SW480 (cell line): ENCODE measurements around the gene THOC5.
"Not testable (repeated sequence)": the region's sequence is repeated elsewhere in the genome, so short reads cannot be mapped to it uniquely, and the experiment has no call there.

ENCODE experiments used
- DNase-seq: peaks from one replicate; pipeline ENCODE4 v3.0.0-alpha.2; 2016; ENCODE audit warnings: low spot score

The THOC5 gene

GRCh38 chr22:29559853-29560252, 6.3 kb upstream of the THOC5 start:
- no peak for DNase-seq

- no peak for DNase-seq
These were observed 5.5 kb upstream of the THOC5 start for GRCh38 chr22:29559030-29559429.

DNA sequence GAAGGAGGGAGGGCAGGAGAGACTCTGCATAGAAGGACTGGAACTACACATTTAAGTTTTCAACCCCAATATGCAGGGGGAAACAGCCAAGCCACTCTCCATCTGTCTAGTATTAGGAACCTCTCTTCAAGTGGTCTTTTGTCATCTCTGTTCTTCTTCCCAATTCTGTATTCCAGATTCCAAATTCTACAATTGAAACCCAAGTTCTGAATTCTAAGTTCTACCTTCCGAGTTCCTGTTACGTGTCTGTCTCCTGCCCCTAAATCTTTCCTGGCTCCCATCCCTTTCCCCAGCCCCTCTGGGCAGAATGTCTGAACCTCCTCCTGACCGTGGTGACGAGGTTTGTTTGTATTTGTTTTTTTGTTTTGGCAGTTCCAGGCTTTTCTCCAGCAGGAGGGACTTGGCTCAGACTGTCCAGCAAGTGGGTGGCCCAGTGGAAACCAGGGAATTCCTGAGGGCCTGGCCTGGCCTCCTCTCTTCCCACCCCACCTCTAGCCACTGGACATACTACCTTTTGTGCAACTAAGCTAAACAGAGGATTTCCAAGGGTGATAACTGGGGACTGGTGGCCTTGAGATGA, 1.6 kb upstream of the THOC5 start:
- no peak for DNase-seq

GRCh38 chr22:29552357-29552756, 1.2 kb downstream of the THOC5 start:
- DNase-seq, result not testable (repeated sequence)

GRCh38 chr22:29550005-29550404, 3.6 kb downstream of the THOC5 start:
- no peak for DNase-seq

- not testable (repeated sequence) for DNase-seq
These were observed 8.5 kb downstream of the THOC5 start for GRCh38 chr22:29545045-29545444.

- no peak for DNase-seq
These were observed 11.7 kb downstream of the THOC5 start for GRCh38 chr22:29541845-29542244.

DNA sequence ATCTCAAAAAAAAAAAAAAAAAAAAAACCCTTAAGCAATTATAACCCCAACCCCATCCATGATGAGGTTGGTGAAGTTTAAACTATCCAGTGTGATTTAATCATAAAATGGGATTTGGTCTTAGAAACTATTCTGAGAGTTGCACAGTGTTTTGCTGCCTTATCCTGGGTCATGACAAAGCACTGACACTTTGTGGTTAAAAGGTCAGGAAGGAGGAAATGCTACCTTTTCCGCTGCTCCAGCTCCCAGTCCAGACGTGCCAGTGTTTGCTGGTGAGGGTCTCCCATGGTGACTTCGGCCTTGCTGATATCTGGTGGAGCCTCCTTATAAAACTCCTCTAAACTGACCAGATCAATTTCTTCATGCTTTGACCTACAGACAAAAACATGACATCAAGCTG, 14.5 kb downstream of the THOC5 start:
- DNase-seq, result no peak

DNA sequence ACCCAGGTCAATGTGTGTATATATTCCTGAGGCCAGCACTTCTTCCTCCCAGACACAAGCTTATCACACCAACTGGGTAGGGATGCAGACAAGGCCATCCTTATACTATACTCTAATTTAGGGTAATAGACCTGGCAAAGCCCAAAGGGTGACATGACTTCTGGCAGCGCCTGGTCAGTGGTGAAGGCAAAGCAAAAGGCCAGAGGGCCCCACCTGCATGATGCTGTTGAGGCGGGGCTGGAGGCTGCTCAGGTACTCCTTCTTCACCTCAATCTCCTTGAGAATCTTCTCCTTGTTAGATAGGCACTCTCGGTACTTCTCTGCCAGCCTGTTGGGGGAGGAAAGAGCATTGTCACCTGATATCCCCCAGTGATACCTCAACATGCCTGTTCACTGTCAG, 17.1 kb downstream of the THOC5 start:
- no peak for DNase-seq

DNA sequence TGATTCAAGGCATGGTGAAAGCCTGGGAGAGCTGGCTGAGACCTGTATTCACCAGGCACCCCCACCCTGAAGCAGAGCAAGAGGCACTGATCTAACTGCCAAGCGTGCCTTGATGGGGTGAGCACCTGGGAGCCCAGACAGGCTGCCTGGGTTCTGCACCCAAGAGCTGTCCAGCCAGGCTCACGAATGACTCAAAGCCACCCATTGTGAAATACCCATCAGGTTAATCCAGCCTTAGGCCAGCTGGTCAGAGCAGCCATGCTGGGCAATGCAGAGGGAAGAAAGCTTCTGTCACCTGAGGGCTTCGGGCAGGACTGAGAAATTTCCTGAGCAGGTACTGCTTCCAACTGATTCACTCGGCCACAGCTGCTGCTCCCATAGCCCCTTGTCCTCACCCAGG, 22.1 kb downstream of the THOC5 start:
- DNase-seq, result no peak

DNA sequence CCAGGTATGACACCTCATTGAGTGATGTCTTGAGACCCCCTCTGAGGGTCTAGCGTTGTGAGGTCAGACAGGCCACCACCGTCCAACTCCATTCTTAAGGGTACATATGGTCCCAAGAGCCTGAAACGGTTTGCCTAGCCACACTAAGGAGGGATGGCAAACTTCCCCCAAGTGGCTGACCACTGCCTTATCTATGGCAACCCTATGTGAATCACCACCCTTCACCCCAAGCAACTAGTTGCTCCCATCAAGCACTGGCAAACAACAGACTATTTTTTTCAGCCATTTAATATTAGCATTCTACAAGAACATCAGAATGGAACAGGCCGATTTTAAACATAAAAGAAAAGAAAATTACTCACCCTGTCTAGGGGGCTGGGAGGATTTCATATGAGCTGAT, 22.8 kb downstream of the THOC5 start:
- DNase-seq, result no peak

- DNase-seq, result no peak
These were observed 25.4 kb downstream of the THOC5 start for GRCh38 chr22:29528144-29528543.

GRCh38 chr22:29524442-29525191, 28.9 kb downstream of the THOC5 start:
- DNase-seq, result peak; percentile 17

- DNase-seq, result no peak
These were observed 29.8 kb downstream of the THOC5 start for GRCh38 chr22:29523761-29524160.

- DNase-seq, result no peak
These were observed 32.0 kb downstream of the THOC5 start for GRCh38 chr22:29521526-29521925.

DNA sequence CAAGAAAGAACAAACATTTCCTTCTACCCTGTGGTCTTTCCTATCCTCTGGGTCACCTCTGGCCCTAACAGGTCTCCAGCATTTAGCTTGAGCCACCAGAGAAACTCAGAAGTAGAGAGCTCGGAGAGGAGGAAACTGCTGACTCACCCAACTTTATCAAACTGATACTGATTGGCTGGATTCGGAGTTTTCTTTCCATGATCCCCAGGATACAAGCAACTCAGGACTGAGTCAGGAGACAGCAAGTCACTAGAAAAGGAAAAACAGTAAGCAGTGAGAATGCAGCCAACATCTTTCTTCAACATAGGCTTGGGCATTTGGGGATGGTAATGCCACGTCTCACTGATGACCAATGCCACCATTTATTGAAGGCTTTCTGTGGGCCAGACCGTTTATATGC, 32.7 kb downstream of the THOC5 start:
- DNase-seq, result no peak

DNA sequence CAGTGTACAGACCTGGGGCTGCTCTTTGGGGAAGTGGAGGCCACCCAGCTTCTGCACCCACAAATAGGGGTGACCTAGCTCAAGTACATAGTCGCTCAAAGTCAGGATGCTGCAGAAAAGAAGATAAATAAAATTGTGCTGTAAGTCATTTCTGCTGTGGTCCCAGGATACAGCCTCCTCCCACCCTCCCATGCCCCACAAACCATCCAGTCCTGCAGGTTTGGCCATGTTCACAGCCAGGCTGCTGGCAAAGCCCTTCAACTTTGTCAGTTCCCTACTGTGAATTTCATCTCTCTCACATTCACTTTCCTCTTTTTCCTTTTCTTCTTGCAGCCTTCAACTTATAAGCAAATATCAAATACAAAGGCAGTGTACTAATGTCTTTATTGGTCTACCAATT, 33.6 kb downstream of the THOC5 start:
- DNase-seq, result no peak

DNA sequence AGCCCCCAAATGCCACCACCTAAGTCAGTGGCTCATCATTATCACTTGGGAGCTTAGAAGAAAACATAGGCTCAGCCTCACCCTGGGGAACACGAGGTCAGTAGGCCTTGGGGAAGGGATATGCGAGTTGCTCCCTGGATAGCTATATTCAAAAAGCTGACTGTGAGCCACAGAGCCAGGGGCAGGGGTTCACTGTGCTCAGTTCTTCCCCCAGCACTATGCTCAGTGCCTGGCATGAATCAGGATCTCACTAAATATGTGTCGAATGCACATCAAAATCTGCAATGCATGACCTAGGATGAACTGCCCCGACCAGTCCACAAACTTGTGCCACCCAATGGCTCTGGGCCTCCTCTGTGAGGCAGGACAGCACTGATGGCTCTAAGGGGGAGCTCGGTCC, 35.1 kb downstream of the THOC5 start:
- no peak for DNase-seq

- no peak for DNase-seq
These were observed 36.2 kb downstream of the THOC5 start for GRCh38 chr22:29517215-29517908.

GRCh38 chr22:29512031-29512430, 41.5 kb downstream of the THOC5 start:
- no peak for DNase-seq

DNA sequence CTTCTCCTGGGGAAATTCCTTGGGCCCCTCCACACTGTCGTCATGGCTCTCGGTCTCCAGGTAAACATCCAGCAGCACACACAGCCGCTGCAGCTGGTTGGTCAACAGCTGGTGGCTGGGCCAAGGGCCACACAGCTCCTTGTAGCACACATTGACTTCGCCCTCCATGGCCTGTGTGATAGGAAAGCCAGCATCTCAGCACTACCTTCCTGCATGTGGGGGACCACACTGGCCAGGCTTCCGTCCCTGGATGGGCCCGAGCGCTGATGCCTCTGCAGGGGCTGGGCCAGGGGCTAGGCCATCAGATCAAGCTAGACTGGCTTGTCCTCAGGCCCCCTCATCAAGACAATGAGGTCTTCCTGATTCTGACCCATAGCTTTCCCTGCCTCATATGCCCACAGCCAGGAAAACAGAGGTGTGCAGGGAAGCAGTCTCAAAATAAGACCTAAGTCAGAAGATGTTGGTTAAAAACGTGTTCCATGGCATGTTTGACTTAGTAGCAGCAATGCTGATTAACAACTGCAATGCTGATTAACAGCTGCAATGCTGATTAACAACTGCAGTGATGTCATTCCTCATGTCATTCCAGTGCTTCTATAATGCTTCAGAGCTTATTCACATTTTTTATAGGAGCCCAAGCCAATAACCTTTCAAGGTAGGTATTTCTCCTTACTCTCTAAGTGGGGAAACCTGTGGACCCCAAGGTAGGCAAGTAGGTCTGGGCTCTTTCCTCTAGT, 42.3 kb downstream of the THOC5 start:
- no peak for DNase-seq

- no peak for DNase-seq
These were observed 43.0 kb downstream of the THOC5 start for GRCh38 chr22:29510542-29510941.

DNA sequence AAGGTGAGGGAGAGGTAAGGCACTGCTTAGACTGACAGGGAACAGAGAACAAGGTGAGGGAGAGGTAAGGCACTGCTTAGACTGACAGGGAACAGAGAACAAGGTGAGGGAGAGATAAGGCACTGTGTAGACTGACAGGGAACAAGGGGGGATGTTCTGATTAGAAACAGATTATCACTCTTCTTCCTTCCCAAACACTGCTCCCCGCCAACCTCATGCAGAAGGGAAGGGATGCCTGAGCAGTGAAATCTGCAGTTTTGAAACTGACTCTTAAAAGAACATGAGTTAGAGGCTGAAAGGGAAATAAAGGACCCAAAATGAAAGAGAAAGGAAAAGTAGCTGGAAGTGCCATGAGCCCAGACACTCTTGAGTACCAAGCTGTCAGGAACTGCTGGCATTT, 43.7 kb downstream of the THOC5 start:
- DNase-seq, result no peak
